ENCODE data around the gene PDAP1. TPM values are rescaled to one million over a fixed set of nuclear protein-coding genes. Genes with fewer than 3 reads are reported as not detected.
"Not testable (repeated sequence)": the region's sequence is repeated elsewhere in the genome, so short reads cannot be mapped to it uniquely, and the experiment has no call there.

Gene PDAP1
- total and polyA plus RNA-seq, 2 experiments from 2014 or later: 52.6 to 93.9 TPM

DNA sequence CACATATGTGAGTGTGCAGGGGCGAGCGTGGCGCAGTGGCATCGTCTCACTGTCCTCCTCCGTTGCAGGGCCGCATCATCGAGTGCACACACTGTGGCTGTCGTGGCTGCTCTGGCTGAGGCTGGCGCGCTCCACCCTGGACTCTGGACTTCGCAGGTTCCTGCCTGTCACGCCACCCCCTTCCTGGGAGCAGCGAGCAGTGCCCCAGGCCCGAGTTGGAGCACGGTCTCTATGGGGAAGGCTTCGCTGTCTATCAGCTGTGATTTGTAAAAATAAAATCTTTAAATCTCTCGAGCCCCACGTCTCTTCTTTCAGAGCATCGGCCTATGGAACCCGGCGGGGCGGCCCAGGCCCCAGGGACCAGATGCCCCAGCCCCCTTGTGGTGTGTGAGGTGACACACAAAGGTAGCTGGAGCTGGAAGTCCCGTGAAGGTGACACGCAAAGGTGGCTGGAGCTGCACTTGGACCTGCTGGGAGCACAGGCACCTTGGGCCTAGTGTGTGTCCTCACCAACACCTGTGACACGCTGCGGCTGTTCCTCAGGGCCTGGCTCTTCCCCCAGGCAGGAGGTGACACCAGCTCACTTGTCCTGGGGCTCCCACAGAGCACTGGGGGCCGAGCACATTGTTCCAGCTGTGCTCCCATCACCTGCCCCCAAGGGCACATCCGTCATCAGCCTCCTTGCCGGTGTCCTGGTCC is 11.1 kb upstream of the PDAP1 start:
- DNase-seq (ENCODE audit: low spot score): no peak
- no peaks in the 10 kb centered on the region for H3K27me3 ChIP-seq
- H3K27ac ChIP-seq: no peak overlapping the region
- H3K4me2 ChIP-seq: no peak overlapping the region
- H3K4me3 ChIP-seq: no peak overlapping the region
- TF ChIP-seq, protein P1, sequence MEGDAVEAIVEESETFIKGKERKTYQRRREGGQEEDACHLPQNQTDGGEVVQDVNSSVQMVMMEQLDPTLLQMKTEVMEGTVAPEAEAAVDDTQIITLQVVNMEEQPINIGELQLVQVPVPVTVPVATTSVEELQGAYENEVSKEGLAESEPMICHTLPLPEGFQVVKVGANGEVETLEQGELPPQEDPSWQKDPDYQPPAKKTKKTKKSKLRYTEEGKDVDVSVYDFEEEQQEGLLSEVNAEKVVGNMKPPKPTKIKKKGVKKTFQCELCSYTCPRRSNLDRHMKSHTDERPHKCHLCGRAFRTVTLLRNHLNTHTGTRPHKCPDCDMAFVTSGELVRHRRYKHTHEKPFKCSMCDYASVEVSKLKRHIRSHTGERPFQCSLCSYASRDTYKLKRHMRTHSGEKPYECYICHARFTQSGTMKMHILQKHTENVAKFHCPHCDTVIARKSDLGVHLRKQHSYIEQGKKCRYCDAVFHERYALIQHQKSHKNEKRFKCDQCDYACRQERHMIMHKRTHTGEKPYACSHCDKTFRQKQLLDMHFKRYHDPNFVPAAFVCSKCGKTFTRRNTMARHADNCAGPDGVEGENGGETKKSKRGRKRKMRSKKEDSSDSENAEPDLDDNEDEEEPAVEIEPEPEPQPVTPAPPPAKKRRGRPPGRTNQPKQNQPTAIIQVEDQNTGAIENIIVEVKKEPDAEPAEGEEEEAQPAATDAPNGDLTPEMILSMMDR (IDR thresholded peaks at IDR 0.05; ENCODE audit: poor library complexity): no peak
- TF ChIP-seq EZH2 (IDR thresholded peaks at IDR 0.05; ENCODE audit: borderline replicate concordance): no peak
- TF ChIP-seq EZH2phosphoT487 (IDR thresholded peaks at IDR 0.05; ENCODE audit: low read depth, severe bottlenecking, unreplicated experiment): no peak
- H3K4me1 ChIP-seq (ENCODE audit: insufficient read depth): no peaks in the 10 kb centered on the region
- WGBS (ENCODE audit: low lambda C conversion rate, missing lambda C conversion rate): 96% methylated on average over 29 of the region's 29 CpGs
- peaks cover 3% of the 10 kb centered on the region for H3K79me2 ChIP-seq
- H2AFZ ChIP-seq: no peak overlapping the region
- H3K36me3 ChIP-seq (replicated peaks; ENCODE audit: insufficient read depth, low read depth): no peaks in the 10 kb centered on the region
- no peaks in the 10 kb centered on the region for H3K9me2 ChIP-seq (replicated peaks; ENCODE audit: insufficient read depth)
- no peaks in the 10 kb centered on the region for H3K9me3 ChIP-seq (ENCODE audit: low read depth)
- H4K20me1 ChIP-seq (ENCODE audit: insufficient read depth, poor library complexity, severe bottlenecking): no peaks in the 10 kb centered on the region

DNA sequence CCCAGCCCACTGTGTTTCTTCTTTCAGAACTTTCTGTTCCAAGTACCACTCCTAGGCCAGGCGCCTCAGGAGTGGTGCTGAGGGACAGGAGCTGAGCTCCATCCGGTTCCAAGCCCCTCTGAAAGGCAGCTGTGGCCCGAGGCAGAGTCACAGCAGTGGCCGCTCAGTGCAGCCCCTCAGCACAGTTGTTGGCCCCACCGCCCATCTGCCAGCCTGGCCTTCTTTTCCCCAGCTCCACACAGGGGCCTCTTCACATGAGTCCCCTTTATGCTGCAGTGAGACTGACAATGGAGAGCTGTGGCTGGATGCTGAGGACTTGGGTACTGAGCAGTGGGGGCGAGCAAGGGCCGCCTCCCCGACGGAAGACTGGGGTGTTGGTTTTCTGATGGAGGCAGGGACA is 9.9 kb upstream of the PDAP1 start:
- 92% methylated on average over 9 of the region's 9 CpGs for WGBS (ENCODE audit: low lambda C conversion rate, missing lambda C conversion rate)
- no peak overlapping the region for H2AFZ ChIP-seq

DNA sequence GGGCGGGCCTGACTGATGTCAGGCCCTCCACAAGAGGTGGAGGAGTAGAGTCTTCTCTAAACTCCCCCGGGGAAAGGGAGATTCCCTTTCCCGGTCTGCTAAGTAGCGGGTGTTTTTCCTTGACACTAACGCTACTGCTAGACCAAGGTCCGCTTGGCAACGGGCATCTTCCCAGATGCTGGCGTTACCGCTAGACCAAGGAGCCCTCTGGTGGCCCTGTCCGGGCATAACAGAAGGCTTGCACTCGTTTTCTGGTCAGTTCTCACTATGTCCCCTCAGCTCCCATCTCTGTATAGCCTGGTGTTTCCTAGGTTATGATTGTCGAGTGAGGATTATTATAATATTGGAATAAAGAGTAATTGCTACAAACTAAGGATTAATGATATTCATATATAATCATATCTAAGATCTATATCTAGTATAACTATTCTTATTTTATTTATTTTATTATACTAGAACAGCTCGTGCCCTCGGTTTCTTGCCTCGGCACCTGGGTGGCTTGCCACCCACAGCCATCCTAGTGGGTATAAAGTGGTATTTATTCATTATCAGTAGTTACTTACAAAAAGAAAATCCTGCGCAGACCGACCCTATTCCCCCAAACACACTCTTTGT is 7.2 kb upstream of the PDAP1 start:
- WGBS (ENCODE audit: low lambda C conversion rate, missing lambda C conversion rate): 81% methylated on average over 17 of the region's 17 CpGs
- H3K4me2 ChIP-seq; H3K36me3 ChIP-seq (replicated peaks; ENCODE audit: insufficient read depth, low read depth); H3K9me3 ChIP-seq (ENCODE audit: low read depth); H4K20me1 ChIP-seq (ENCODE audit: insufficient read depth, poor library complexity, severe bottlenecking); H3K4me1 ChIP-seq (ENCODE audit: insufficient read depth); H3K27me3 ChIP-seq; H3K27ac ChIP-seq; H3K9me2 ChIP-seq (replicated peaks; ENCODE audit: insufficient read depth); H2AFZ ChIP-seq; H3K4me3 ChIP-seq: not testable (repeated sequence)
- TF ChIP-seq, protein P1 (IDR thresholded peaks at IDR 0.05; ENCODE audit: poor library complexity): peak; percentile 50
- DNase-seq (ENCODE audit: low spot score): peak; percentile 53
- peaks cover 37% of the 10 kb centered on the region for H3K79me2 ChIP-seq

More for the DNA sequence above, 9.9 kb upstream of the PDAP1 start:
- no peak for DNase-seq (ENCODE audit: low spot score)
- peaks cover 15% of the 10 kb centered on the region for H3K79me2 ChIP-seq
- H3K4me1 ChIP-seq (ENCODE audit: insufficient read depth): no peaks in the 10 kb centered on the region
- H3K27me3 ChIP-seq: no peaks in the 10 kb centered on the region
- peaks cover 3% of the 10 kb centered on the region for H3K36me3 ChIP-seq (replicated peaks; ENCODE audit: insufficient read depth, low read depth)
- no peak for TF ChIP-seq EZH2phosphoT487 (IDR thresholded peaks at IDR 0.05; ENCODE audit: low read depth, severe bottlenecking, unreplicated experiment)
- TF ChIP-seq, protein P1 (IDR thresholded peaks at IDR 0.05; ENCODE audit: poor library complexity): no peak
- TF ChIP-seq EZH2 (IDR thresholded peaks at IDR 0.05; ENCODE audit: borderline replicate concordance): no peak
- no peak overlapping the region for H3K27ac ChIP-seq
- H3K9me2 ChIP-seq (replicated peaks; ENCODE audit: insufficient read depth): no peaks in the 10 kb centered on the region
- no peak overlapping the region for H3K4me2 ChIP-seq
- H3K4me3 ChIP-seq: no peak overlapping the region
- no peaks in the 10 kb centered on the region for H4K20me1 ChIP-seq (ENCODE audit: insufficient read depth, poor library complexity, severe bottlenecking)
- H3K9me3 ChIP-seq (ENCODE audit: low read depth): no peaks in the 10 kb centered on the region

All from hepatocyte (in vitro differentiated cells).